ENCODE results near the gene TMOD1.

Gene TMOD1

GRCh38 chr9:97500263-97500662, 1.2 kb upstream of the TMOD1 start:
- no peak for DNase-seq (ENCODE audit: low read depth in 2 of 2)
- no peak for TF ChIP-seq CTCF (IDR thresholded peaks at IDR 0.05; ENCODE audit: low read depth, low read length)

GRCh38 chr9:97500765-97501176, 695 bp upstream of the TMOD1 start:
- peak overlapping the region in 1 of 2 donors; percentile 33 for H3K4me3 ChIP-seq (replicated peaks in 1 of 2; ENCODE audit: low read depth in 2 of 2, low read length in 2 of 2)
- TF ChIP-seq CTCF (IDR thresholded peaks at IDR 0.05; ENCODE audit: low read depth, low read length): no peak
- peak in 1 of 2 donors; percentile 6 for DNase-seq (ENCODE audit: low read depth in 2 of 2)

More at GRCh38 chr9:97500263-97500662, 1.2 kb upstream of the TMOD1 start:
- no peak overlapping the region for H3K4me3 ChIP-seq (replicated peaks in 1 of 2; ENCODE audit: low read depth in 2 of 2, low read length in 2 of 2)

- H3K4me3 ChIP-seq (replicated peaks in 1 of 2; ENCODE audit: low read depth in 2 of 2, low read length in 2 of 2): peak overlapping the region; percentile 43 to 50
- no peak for DNase-seq (ENCODE audit: low read depth in 2 of 2)
- no peak for TF ChIP-seq CTCF (IDR thresholded peaks at IDR 0.05; ENCODE audit: low read depth, low read length)
Measured at GRCh38 chr9:97501972-97502221, 431 bp downstream of the TMOD1 start.

GRCh38 chr9:97502222-97502983, 937 bp downstream of the TMOD1 start:
- H3K4me3 ChIP-seq (replicated peaks in 1 of 2; ENCODE audit: low read depth in 2 of 2, low read length in 2 of 2): peak overlapping the region in 1 of 2 donors; percentile 15
- peak in 1 of 2 donors; percentile 6 for DNase-seq (ENCODE audit: low read depth in 2 of 2)
- no peak for TF ChIP-seq CTCF (IDR thresholded peaks at IDR 0.05; ENCODE audit: low read depth, low read length)

GRCh38 chr9:97502984-97503861, 1.8 kb downstream of the TMOD1 start:
- H3K4me3 ChIP-seq (replicated peaks in 1 of 2; ENCODE audit: low read depth in 2 of 2, low read length in 2 of 2): no peak overlapping the region
- TF ChIP-seq CTCF (IDR thresholded peaks at IDR 0.05; ENCODE audit: low read depth, low read length): no peak
- DNase-seq (ENCODE audit: low read depth in 2 of 2): no peak

- no peak for TF ChIP-seq CTCF (IDR thresholded peaks at IDR 0.05; ENCODE audit: low read depth, low read length)
- H3K4me3 ChIP-seq (replicated peaks in 1 of 2; ENCODE audit: low read depth in 2 of 2, low read length in 2 of 2): no peak overlapping the region
- DNase-seq (ENCODE audit: low read depth in 2 of 2): no peak
Measured at GRCh38 chr9:97503862-97504210, 2.4 kb downstream of the TMOD1 start.

All from cardiac fibroblast (primary cell).